Loucy (cell line): ENCODE results near the gene GAS2L1.

ENCODE experiments used
- CTCF ChIP-seq: fragments of 200-600 bp; sonication (generic); conservative IDR thresholded peaks from 2 replicates; pipeline ENCODE4 v1.5.1; 2014; ENCODE audit warnings: mild to moderate bottlenecking, antibody characterized with exemption, low read length
- EZH2phosphoT487 ChIP-seq: fragments of 200-600 bp; IDR thresholded peaks from 2 replicates; pipeline ENCODE4 v1.6.1; 2018; ENCODE audit warnings: antibody characterized with exemption, mild to moderate bottlenecking, moderate library complexity, borderline replicate concordance

- TF ChIP-seq CTCF = no peak
- TF ChIP-seq EZH2phosphoT487 = no peak
These were observed 645 bp upstream of the GAS2L1 start for GRCh38 chr22:29305836-29306174.
